GM12878 (cell line): ENCODE measurements around the gene C1S. TPM values are rescaled to one million over a fixed set of nuclear protein-coding genes. Genes with fewer than 3 reads are reported as not detected.

Source experiments
- ATAC-seq: fragments of 200-7000 bp; cut with Tn5 transposase; 3 replicates; pipeline ENCODE4 v1.9.1; 2020; ENCODE audit warnings: mild to moderate bottlenecking, moderate library complexity
- BruUV-seq: library from RNA; stranded (reverse); fragments of 400-500 nt; replicated peaks from 2 replicates; lab custom pipeline; 2021; lab: Mats Ljungman, UMichigan
- CTCF ChIA-PET: fragments of 300-600 bp; sonication (Branson Sonifier 250); formaldehyde crosslinking; extraction: SDS; loops from one replicate; lab custom pipeline; 2021; ENCODE audit warnings: inconsistent platforms; lab: Yijun Ruan, JAX
- POLR2A ChIA-PET: fragments of 350-600 bp; formaldehyde crosslinking; extraction: SDS; loops from one replicate; lab custom pipeline; 2021; ENCODE audit warnings: inconsistent platforms; lab: Charles Lee
- RAD21 ChIA-PET: fragments of 300-600 bp; sonication (Branson Sonifier 250); formaldehyde crosslinking; loops from one replicate; lab custom pipeline; 2023; ENCODE audit warnings: antibody characterized with exemption; ENCODE audit not compliant: unreplicated experiment; lab: Charles Lee
- SMC1A ChIA-PET: fragments of 300-600 bp; sonication (Branson Sonifier 250); formaldehyde crosslinking; loops from one replicate; lab custom pipeline; 2023; ENCODE audit not compliant: unreplicated experiment, uncharacterized antibody; lab: Charles Lee
- DNase-seq: peaks from one replicate; pipeline ENCODE4 v3.0.0-alpha.2; 2011; ENCODE audit warnings: low read depth, low spot score
- FAIRE-seq: peaks from 3 replicates; lab custom pipeline; 2011; peaks lifted over from hg19 to GRCh38; lab: Jason Lieb, UNC
- H2AFZ ChIP-seq: 2 replicates; pipeline ENCODE4 v1.6.0; 2011; ENCODE audit warnings: low read depth, low read length, control low read depth; ENCODE audit not compliant: control insufficient read depth
- H3K27ac ChIP-seq: 2 replicates; pipeline ENCODE4 v1.5.1; 2011; ENCODE audit warnings: control low read depth; ENCODE audit not compliant: control insufficient read depth, insufficient read depth
- H3K27me3 ChIP-seq, 2 experiments: replicated peaks in 1 of 2; 2 replicates each; pipeline versions ENCODE4 v1.6.0 to v1.6.1; 2011; ENCODE audit warnings: low read length in 1 of 2; ENCODE audit not compliant: control insufficient read depth in 2 of 2, insufficient read depth in 2 of 2
- H3K36me3 ChIP-seq, 2 experiments: 2 replicates each; pipeline ENCODE4 v1.5.1; 2011; ENCODE audit warnings: low read length in 1 of 2; ENCODE audit not compliant: control insufficient read depth in 2 of 2, insufficient read depth in 2 of 2
- H3K4me1 ChIP-seq: 2 replicates; pipeline ENCODE4 v1.6.1; 2011; ENCODE audit warnings: mild to moderate bottlenecking, low read length, moderate library complexity, mixed read lengths; ENCODE audit not compliant: control insufficient read depth, insufficient read depth
- H3K4me2 ChIP-seq: 2 replicates; pipeline ENCODE4 v1.6.0; 2011; ENCODE audit warnings: control low read depth; ENCODE audit not compliant: control insufficient read depth, insufficient read depth
- H3K4me3 ChIP-seq: fragments of 200-600 bp; sonication (generic); 2 replicates; pipeline ENCODE4 v1.5.1; 2016
- H3K79me2 ChIP-seq: 2 replicates; pipeline ENCODE4 v1.6.0; 2011; ENCODE audit warnings: low read length; ENCODE audit not compliant: control insufficient read depth, insufficient read depth
- H3K9ac ChIP-seq: 2 replicates; pipeline ENCODE4 v1.8.0; 2011; ENCODE audit warnings: low read length, control low read depth, mixed read lengths; ENCODE audit not compliant: control insufficient read depth, insufficient read depth
- H3K9me3 ChIP-seq: replicated peaks from 3 replicates; pipeline ENCODE4 v1.5.1; 2011; ENCODE audit warnings: mild to moderate bottlenecking, low read length; ENCODE audit not compliant: control insufficient read depth, insufficient read depth
- H4K20me1 ChIP-seq: 2 replicates; pipeline ENCODE4 v1.6.0; 2011; ENCODE audit not compliant: control insufficient read depth, insufficient read depth
- KDM1A ChIP-seq: fragments of 200-600 bp; sonication (generic); IDR thresholded peaks from 2 replicates; pipeline ENCODE4 v1.6.1; 2016; ENCODE audit warnings: borderline replicate concordance
- PKNOX1 ChIP-seq: fragments of 450-650 bp; IDR thresholded peaks from 2 replicates; pipeline ENCODE4 v1.6.1; 2016; ENCODE audit warnings: mild to moderate bottlenecking
- RAD51 ChIP-seq: fragments of 450-650 bp; IDR thresholded peaks from 2 replicates; pipeline ENCODE4 v1.6.1; 2016; ENCODE audit warnings: moderate library complexity, mild to moderate bottlenecking, inconsistent platforms
- ZBTB4 ChIP-seq: fragments of 450-650 bp; formaldehyde crosslinking; IDR thresholded peaks from 2 replicates; pipeline ENCODE4 v1.4.0; 2022; ENCODE audit warnings: mild to moderate bottlenecking, moderate library complexity
- WGBS: methylation state at CpG from one replicate; pipeline ENCODE4 v1.1.6; 2016; ENCODE audit warnings: low lambda C conversion rate; ENCODE audit not compliant: insufficient replicate concordance, insufficient coverage; ENCODE audit errors: missing lambda C conversion rate; 5-methylcytosine and 5-hydroxymethylcytosine counted together
- in situ Hi-C: fragments of 300-500 bp; cut with MboI; formaldehyde crosslinking; loops from 9 replicates; pipeline ENCODE4 v1.14.3; 2018; ENCODE audit warnings: mixed read lengths
- intact Hi-C: fragments of 100-400 bp; cut with micrococcal nuclease; formaldehyde crosslinking; loops from one replicate; pipeline ENCODE4 v1.14.2; 2022; ENCODE audit not compliant: unreplicated experiment
- polyA plus RNA-seq, 11 experiments: library from polyadenylated mRNA; depleted of rRNA in 4 of 11; unstranded in 6 of 11; stranded (reverse) in 5 of 11; fragments of >200 nt; fragmentation: Nextera tagmentation in 4 of 11; fragmentation: Illumina TruSeq in 1 of 11; extraction: Ambion mirVana in 4 of 11; extraction: Trizol in 1 of 11; gene quantifications; 1 replicate in 1 of 11; 2 replicates in 10 of 11; pipeline versions ENCODE4 v1.2.1 to v1.2.3, GENCODE V29; 2011 to 2016; ENCODE audit warnings: inconsistent platforms in 2 of 11, missing spikeins in 2 of 11, low read depth in 1 of 11
- total RNA-seq, 4 experiments: library from RNA; depleted of rRNA in 3 of 4; stranded (reverse); fragments of >200 nt in 3 of 4; fragmentation: Illumina TruSeq in 1 of 4; extraction: Trizol in 1 of 4; gene quantifications; 2 replicates each; pipeline versions ENCODE4 v1.2.1 to v1.2.3, GENCODE V29; 2013 to 2021

The C1S gene
- total and polyA plus RNA-seq, 10 of the 15 experiments (the other 5 are each of a cell fraction or from before 2014, with no cell fraction given), result 0.10 to 1.4 (median 0.42) TPM

- TF ChIP-seq PKNOX1, result no peak
- TF ChIP-seq, all 136 proteins: peak for 0
These were observed 57.2 kb downstream of the C1S start (continued) for GRCh38 chr12:7117670-7118069.

- in situ Hi-C loops, result no loop called here
- H3K4me2 ChIP-seq, result no peak overlapping the region
- intact Hi-C loops, result no loop called here
- no peak overlapping the region for H3K4me3 ChIP-seq
- ChIA-PET CTCF (no interaction called here), SMC1A (no interaction called here)
- peaks cover 0 to 29% of the 10 kb centered on the region in 2 experiments; a peak in 3 of 4 replicates for H3K36me3 ChIP-seq
- no peak overlapping the region for H3K9ac ChIP-seq
- WGBS, result 100% methylated on average over 2 of the region's 3 CpGs
- TF ChIP-seq ZBTB4 (CRISPR knock-in tag), result no peak
- TF ChIP-seq KDM1A, result no peak
- TF ChIP-seq RAD51, result no peak
- TF ChIP-seq, all 136 proteins: peak for 0
- ChIA-PET POLR2A (no interaction called here), RAD21 (no interaction called here)
- H3K4me1 ChIP-seq, result no peaks in the 10 kb centered on the region
- ATAC-seq (no peak), FAIRE-seq (no peak), DNase-seq (no peak)
- no peaks in the 10 kb centered on the region for H3K9me3 ChIP-seq
- H3K27me3 ChIP-seq, result no peaks in the 10 kb centered on the region
- H3K27ac ChIP-seq, result no peak overlapping the region
- no peak overlapping the region for H2AFZ ChIP-seq
- H4K20me1 ChIP-seq, result no peaks in the 10 kb centered on the region
- H3K79me2 ChIP-seq, result no peaks in the 10 kb centered on the region
- no TSS peak for BruUV-seq
These were observed 58.4 kb downstream of the C1S start for GRCh38 chr12:7118881-7119280.
